Measurements from ENCODE around the gene LCK. TPM values are rescaled to one million over a fixed set of nuclear protein-coding genes. Genes with fewer than 3 reads are reported as not detected.

The LCK gene
- total RNA-seq, 1 donor: 112 TPM

DNA sequence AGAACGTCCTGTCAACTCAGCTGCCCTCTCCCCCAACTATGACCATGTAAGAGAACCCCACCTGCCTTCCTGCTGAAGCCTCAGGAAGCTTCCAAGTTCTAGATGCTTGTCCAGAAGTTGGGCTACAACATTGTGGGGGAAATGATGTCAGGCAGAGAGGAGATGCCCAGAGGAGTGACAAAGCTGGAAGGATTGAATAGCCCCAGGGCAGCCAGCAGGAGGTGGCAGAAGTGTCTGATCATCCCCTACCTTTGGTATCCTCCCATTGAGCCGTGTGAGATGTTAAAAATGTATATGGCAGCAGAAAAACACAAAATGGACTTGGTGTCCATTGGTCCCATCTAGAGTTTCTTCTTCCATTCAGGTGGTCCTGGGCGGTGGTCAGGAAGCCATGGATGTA lies 22.3 kb upstream of the LCK start:
- Histone ChIP-seq H3K4me1 (ENCODE audit: insufficient read depth, low read length) (peaks cover 4% of the 10 kb centered on the region), H3K27me3 (ENCODE audit: insufficient read depth, low read length) (no peaks in the 10 kb centered on the region), H3K9me3 (ENCODE audit: low read depth, low read length) (no peaks in the 10 kb centered on the region), H3K4me3 (ENCODE audit: low read length) (no peak overlapping the region)

DNA sequence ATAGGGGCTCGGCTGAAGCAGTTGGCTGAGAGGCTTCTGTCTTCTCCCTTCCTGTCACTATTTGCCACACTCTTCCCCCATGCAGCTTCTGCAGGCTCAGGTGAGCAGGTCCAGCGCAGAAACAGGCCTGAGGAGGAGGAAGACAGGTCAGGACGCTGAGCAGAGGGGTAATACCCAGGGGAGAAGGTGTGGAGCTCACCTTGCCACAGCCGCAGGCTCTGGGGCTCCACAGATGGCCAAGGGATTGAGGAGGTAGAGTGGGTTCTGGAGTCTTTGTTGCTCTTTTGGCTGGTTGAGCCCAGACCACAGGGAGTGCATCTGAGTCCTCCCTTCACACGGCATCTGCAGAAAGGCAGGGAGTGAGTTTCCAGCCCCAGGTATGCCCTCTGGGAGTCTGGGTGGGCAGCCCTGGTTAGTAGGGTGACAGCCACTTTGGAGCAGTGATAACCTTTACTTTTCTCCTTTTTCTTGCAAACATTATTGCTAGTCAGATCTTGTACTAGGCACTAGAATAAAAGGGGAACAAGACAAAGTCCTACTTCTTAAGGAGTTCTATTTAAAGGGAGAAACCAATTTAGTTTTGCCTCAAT lies 19.1 kb upstream of the LCK start:
- H3K4me1 ChIP-seq (ENCODE audit: insufficient read depth, low read length): no peaks in the 10 kb centered on the region

DNA sequence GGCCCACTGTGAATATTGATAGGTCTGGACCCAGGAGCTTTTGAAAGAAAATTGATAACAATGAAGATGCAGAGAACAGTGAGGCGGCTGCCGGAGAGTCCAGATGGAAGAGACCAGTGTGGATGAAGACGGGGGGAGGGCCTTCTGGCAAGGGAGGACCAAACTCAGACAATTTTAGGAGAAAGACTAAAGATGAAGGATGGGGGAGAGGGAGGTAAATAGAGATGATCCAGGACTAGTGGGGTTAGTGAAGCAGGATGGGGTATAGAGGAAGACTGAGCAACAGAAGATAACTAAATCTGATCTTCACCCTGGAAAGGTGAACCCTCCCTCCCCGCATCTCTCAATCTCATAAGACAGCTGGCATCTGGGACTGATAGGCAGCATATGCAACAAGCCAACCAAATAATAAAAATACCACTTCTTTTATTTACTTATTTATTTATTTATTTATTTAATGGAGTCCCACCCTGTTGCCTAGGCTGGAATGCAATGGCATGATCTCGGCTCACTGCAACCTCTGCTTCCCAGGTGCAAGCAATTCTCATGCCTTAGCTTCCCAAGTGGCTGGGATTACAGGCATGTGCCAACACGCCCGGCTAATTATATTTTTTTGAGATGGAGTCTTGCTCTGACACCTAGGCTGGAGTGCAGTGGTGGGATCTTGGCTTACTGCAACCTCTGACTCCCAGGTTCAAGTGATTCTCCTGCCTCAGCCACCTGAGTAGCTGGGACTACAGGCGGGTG lies 18.3 kb upstream of the LCK start:
- no peak overlapping the region for H3K4me3 ChIP-seq (ENCODE audit: low read length)
- no peaks in the 10 kb centered on the region for H3K27me3 ChIP-seq (ENCODE audit: insufficient read depth, low read length)
- no peaks in the 10 kb centered on the region for H3K4me1 ChIP-seq (ENCODE audit: insufficient read depth, low read length)
- H3K9me3 ChIP-seq (ENCODE audit: low read depth, low read length): no peaks in the 10 kb centered on the region

More for the DNA sequence above, 19.1 kb upstream of the LCK start:
- Histone ChIP-seq H3K27me3 (ENCODE audit: insufficient read depth, low read length) (no peaks in the 10 kb centered on the region), H3K4me3 (ENCODE audit: low read length) (no peak overlapping the region), H3K9me3 (ENCODE audit: low read depth, low read length) (no peaks in the 10 kb centered on the region)

DNA sequence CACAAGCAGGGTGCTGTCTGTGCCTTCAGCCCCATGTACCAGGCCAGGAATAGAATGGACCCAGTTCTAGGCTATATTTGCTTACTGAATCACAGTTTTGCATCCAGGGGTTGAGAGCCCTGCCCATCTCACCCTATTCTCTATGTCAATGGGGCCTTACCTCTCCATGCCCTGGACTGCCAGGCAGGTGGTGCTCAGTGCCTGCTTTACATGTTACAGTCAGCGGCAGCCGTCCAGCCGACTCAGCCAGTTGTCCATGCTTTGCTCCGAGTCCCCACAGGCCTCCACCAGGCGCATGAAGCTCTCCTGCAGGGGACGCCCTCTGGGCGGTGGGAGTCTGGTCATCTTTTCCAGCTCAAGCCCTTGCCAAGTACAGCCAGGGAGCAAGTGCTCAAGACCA lies 16.3 kb upstream of the LCK start:
- Histone ChIP-seq H3K4me1 (ENCODE audit: insufficient read depth, low read length) (peaks cover 2% of the 10 kb centered on the region), H3K9me3 (ENCODE audit: low read depth, low read length) (no peaks in the 10 kb centered on the region), H3K27me3 (ENCODE audit: insufficient read depth, low read length) (no peaks in the 10 kb centered on the region), H3K4me3 (ENCODE audit: low read length) (no peak overlapping the region)

DNA sequence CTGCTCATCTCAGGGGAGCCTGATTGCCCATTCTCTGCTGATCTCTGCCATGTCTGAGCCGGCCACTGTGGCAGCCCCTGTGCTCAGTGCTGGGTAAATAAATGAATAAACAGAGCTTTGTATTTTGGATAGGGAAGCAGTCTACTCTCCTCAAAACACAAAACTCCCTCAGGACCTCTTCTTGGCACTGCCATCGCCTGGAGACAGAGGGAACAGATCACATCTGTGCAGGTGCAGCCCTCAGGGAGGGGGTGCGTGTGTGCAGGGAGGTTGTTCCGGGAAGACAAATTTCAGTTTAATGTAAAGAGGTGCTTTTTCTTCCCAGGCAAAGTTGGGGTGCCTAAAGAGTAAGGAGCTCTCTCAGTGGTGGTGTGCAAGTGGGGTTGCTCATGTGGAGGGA lies 11.7 kb upstream of the LCK start:
- no peaks in the 10 kb centered on the region for H3K9me3 ChIP-seq (ENCODE audit: low read depth, low read length)
- no peaks in the 10 kb centered on the region for H3K27me3 ChIP-seq (ENCODE audit: insufficient read depth, low read length)
- H3K4me3 ChIP-seq (ENCODE audit: low read length): no peak overlapping the region
- peaks cover 32% of the 10 kb centered on the region for H3K4me1 ChIP-seq (ENCODE audit: insufficient read depth, low read length)

DNA sequence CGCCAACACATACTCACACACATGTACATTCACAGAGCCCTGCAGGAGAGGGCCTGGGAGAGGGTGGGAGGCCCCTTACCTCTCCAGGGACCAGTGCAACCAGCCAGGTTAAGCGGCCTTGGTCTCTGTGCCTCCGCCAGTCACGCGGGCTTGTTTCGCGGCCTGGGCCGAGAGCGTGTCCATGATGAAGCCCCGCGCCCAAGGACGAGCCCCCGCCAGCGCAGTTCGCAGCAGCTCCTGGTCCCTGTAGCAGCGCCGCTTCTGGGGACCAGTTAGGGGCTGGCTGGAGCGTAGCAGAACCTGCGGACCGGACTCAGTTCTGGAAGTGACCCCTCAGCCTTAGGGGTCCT lies 11.3 kb upstream of the LCK start:
- Histone ChIP-seq H3K9me3 (ENCODE audit: low read depth, low read length) (no peaks in the 10 kb centered on the region), H3K4me3 (ENCODE audit: low read length) (no peak overlapping the region)

DNA sequence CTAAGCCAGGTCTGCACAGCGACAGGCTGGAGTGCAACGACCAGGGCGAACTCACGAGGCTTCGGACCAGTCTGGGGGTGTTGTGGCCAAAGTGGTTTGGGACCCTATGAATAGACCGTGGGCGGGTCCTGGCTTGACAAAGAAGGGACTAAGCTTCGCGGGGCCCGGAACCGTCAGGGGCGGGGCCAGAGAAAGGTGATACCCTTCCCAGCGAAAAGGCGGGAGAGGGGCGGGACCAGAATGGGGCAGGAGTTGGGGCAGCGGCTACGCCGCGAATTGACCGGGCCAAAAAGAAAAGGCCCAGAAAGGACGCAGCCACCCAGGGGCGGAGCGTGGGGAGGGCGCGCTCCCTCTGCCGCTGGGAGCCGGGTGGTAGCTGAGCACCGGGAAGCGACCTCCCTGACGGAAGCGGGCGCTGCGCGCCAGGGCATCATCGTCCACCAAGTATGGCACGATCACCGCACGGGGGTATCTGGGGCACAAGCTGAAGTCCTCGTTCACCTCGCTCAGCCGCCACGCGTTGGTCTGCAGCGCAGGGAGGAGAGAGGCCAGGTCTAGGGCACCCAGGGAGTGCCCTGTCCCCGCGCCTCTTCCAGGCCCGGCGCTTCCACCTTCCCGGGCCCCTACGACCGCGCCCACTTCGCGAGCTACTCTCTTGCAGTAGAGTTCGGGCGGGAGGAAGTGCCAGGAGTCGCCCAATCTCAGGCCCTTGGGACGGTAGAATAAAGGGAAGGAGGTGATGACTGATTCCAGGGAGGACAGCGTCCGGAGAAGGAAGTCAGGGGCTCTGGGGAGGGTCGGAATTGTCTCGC lies 10.7 kb upstream of the LCK start:
- peaks cover 32% of the 10 kb centered on the region for H3K4me1 ChIP-seq (ENCODE audit: insufficient read depth, low read length)
- no peaks in the 10 kb centered on the region for H3K9me3 ChIP-seq (ENCODE audit: low read depth, low read length)

More for the DNA sequence above, 11.3 kb upstream of the LCK start:
- H3K27me3 ChIP-seq (ENCODE audit: insufficient read depth, low read length): no peaks in the 10 kb centered on the region
- peaks cover 32% of the 10 kb centered on the region for H3K4me1 ChIP-seq (ENCODE audit: insufficient read depth, low read length)

DNA sequence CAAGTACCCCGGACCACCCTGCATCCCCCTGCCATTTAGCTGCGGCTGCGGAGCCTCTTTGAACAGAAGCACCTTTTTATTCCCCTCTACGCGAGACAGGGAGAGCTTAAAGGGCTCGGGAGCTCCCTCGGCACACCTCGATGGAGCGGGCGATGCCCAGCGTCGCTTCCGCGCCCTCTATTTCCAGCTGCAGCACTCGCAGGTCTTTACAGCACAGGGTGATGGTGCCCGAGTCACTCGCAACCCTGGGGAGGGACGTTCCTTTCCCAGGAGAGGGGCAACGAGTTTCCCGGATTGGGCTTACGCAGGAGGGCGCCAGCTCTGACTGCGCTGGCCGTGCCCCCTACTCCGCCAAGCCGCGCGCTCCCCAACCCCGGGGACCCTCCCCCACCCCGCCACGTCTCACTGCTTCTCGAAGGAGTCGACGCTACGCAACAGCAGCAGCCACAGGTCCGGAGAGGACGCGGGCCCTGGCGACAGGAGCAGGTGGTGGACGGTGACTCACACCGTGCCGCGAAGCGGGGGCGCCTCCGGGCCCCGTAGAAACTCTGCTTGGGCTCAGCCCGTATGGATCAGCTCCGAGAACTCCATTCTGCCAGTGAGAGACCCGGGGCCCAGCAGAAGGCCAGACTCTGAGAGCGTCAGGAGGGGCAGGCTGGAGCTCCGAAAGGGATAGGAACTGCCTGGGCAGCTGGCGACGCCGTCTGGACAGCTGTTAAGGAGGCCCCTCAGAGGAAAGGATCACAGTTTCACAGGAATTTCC lies 9.9 kb upstream of the LCK start:
- peak overlapping the region; percentile 55 for H3K4me3 ChIP-seq (ENCODE audit: low read length)
- H3K4me1 ChIP-seq (ENCODE audit: insufficient read depth, low read length): peaks cover 32% of the 10 kb centered on the region
- no peaks in the 10 kb centered on the region for H3K9me3 ChIP-seq (ENCODE audit: low read depth, low read length)
- no peaks in the 10 kb centered on the region for H3K27me3 ChIP-seq (ENCODE audit: insufficient read depth, low read length)

More for the DNA sequence above, 10.7 kb upstream of the LCK start:
- H3K27me3 ChIP-seq (ENCODE audit: insufficient read depth, low read length): no peaks in the 10 kb centered on the region
- peak overlapping the region; percentile 55 for H3K4me3 ChIP-seq (ENCODE audit: low read length)

DNA sequence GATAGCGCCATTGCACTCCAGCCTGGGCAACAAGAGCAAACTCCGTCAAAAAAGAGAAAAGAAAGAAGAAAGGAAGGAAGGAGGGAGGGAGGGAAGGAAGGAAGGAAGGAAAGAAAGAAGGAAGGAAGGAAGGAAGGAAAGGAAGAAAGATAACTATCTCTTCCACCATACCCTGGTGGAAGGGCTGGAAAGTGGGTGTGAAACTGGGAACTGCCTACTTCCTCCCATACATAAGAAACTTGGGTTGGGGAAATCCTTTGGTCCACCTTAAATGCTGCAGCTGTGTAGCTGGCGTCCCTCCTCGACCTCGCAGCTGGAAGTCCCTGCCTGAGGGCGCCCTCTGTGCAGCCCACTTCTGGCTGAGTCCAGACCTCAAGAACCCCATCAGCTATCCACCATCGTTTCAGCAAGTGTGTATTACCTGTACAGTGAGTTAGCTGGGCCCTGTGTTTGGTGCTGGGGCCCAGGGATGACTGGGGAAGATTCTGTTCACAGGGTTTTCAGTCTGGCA lies 8.7 kb upstream of the LCK start:
- H3K27me3 ChIP-seq (ENCODE audit: insufficient read depth, low read length): no peaks in the 10 kb centered on the region
- no peaks in the 10 kb centered on the region for H3K9me3 ChIP-seq (ENCODE audit: low read depth, low read length)
- H3K4me3 ChIP-seq (ENCODE audit: low read length): no peak overlapping the region
- peaks cover 42% of the 10 kb centered on the region for H3K4me1 ChIP-seq (ENCODE audit: insufficient read depth, low read length)

DNA sequence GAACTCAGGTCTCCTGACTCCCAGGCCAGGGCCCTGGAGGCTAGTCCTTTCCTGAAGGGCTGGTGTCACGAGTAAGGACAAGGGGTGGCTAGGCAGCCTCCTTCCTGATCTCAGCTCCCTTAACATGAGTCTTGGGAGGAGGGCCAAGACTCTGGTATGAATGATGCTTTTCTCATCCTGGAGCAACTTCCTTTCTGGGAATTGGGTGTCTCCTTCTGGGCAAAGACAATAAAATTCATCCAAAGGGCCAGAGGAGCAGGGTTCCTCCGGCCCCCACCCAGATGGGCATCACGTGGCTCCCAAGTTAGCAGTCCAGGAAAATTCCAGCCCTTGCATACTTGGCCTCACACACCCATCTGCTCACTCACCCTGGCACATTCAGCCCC lies 4.2 kb upstream of the LCK start, which contains the start of gene FAM167B:
TSS of gene FAM167B (plus strand) at position 335 of the 386 bp plus-strand sequence. CDS start 200 bp downstream, outside the sequence.
- Histone ChIP-seq H3K4me1 (ENCODE audit: insufficient read depth, low read length) (peaks cover 64% of the 10 kb centered on the region), H3K27me3 (ENCODE audit: insufficient read depth, low read length) (no peaks in the 10 kb centered on the region), H3K9me3 (ENCODE audit: low read depth, low read length) (no peaks in the 10 kb centered on the region), H3K4me3 (ENCODE audit: low read length) (no peak within 1 kb of the TSS)

DNA sequence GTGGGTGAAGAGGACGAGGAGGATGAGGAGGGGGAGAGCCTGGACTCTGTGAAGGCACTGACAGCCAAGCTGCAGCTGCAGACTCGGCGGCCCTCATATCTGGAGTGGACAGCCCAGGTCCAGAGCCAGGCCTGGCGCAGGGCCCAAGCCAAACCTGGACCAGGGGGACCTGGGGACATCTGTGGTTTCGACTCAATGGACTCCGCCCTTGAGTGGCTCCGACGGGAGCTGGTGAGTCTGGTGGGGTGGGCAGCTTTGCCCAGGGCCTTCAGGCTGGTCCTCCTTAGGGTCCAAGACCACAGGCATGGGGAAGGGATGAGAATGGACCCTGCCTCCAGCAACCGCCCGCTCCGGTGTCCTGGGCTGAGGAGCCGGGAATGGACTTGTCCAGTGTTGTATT lies 3.6 kb upstream of the LCK start:
- Histone ChIP-seq H3K9me3 (ENCODE audit: low read depth, low read length) (no peaks in the 10 kb centered on the region), H3K4me3 (ENCODE audit: low read length) (no peak overlapping the region), H3K4me1 (ENCODE audit: insufficient read depth, low read length) (peaks cover 64% of the 10 kb centered on the region), H3K27me3 (ENCODE audit: insufficient read depth, low read length) (no peaks in the 10 kb centered on the region)

DNA sequence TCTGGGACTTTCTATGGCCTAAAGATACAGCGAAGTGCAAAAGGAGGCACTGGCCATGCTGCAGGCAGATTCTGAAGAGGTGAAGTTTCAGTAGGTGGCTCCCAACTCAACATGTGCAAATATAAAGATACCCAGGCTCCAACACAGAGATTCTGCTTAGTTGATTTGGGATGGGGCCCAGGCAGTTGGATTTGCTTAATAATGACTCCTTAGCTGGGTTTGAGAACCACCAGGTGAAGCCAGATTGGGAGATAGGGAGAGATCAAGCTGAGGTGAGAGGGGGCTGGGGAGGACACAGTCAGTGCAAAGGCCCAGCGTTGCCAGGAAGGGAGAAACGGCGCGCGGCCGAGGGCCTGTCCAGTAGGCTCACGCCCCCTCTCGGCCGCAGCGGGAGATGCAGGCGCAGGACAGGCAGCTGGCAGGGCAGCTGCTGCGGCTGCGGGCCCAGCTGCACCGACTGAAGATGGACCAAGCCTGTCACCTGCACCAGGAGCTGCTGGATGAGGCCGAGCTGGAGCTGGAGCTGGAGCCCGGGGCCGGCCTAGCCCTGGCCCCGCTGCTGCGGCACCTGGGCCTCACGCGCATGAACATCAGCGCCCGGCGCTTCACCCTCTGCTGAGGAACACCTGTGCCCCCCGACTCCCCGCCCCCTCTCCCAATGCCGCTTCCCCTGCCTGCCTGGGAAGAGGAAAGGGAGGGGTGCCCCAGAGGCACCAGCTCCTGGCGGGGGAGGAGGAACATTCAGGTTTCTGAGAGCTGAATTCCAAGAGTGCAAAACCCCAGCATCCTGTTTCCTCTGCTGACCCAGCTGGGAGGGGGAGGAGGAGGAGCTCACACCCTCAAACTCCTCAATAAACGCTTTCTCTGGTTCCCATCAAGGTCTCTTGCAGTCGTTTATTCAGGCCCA lies 2.8 kb upstream of the LCK start:
- Histone ChIP-seq H3K9me3 (ENCODE audit: low read depth, low read length) (no peaks in the 10 kb centered on the region), H3K27me3 (ENCODE audit: insufficient read depth, low read length) (no peaks in the 10 kb centered on the region), H3K4me3 (ENCODE audit: low read length) (no peak overlapping the region), H3K4me1 (ENCODE audit: insufficient read depth, low read length) (peaks cover 69% of the 10 kb centered on the region)

DNA sequence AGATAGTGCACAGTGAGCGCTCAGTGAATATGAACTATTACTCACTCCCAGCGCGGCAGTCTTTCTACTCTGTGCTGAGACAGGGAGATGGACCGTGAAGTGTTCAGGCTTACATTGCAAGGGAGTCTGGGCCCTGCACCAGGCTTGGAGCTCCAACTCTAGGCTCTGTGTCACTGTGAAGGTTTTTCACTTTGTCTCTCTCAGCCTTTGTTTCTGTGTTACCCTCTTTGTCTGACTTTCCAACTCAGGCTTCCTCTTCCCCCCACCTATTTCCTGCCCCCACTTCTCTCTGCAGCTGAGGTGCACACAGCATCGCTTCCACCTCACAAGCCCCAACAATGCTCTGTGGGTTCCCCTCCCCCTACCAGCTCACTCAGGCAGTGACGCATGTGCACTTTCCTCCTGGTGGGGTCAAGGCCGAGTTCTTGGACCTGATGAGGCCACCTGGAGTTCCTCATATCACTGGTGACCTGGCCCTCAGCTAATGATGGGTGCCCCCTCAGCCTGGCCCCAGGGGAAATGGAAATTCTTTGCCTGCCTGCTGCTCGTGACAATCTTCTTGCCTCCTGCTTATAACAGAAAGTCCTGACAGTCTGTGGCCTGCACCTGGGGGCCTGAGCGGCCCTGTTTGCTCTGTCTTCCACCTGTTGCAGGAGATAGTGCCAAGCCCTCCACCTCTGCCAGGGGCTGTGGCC lies 1.1 kb upstream of the LCK start:
- H3K4me1 ChIP-seq (ENCODE audit: insufficient read depth, low read length): peaks cover 84% of the 10 kb centered on the region
- peak overlapping the region; percentile 54 for H3K4me3 ChIP-seq (ENCODE audit: low read length)
- H3K27me3 ChIP-seq (ENCODE audit: insufficient read depth, low read length): no peaks in the 10 kb centered on the region
- H3K9me3 ChIP-seq (ENCODE audit: low read depth, low read length): no peaks in the 10 kb centered on the region
